ENCODE measurements around the gene CSNK1G3. TPM values are rescaled to one million over a fixed set of nuclear protein-coding genes. Genes with fewer than 3 reads are reported as not detected.
"Not testable (repeated sequence)": the region's sequence is repeated elsewhere in the genome, so short reads cannot be mapped to it uniquely, and the experiment has no call there.

CSNK1G3 gene
- total RNA-seq, 2 donors from 2014 or later: 27.1 to 28.6 TPM

DNA sequence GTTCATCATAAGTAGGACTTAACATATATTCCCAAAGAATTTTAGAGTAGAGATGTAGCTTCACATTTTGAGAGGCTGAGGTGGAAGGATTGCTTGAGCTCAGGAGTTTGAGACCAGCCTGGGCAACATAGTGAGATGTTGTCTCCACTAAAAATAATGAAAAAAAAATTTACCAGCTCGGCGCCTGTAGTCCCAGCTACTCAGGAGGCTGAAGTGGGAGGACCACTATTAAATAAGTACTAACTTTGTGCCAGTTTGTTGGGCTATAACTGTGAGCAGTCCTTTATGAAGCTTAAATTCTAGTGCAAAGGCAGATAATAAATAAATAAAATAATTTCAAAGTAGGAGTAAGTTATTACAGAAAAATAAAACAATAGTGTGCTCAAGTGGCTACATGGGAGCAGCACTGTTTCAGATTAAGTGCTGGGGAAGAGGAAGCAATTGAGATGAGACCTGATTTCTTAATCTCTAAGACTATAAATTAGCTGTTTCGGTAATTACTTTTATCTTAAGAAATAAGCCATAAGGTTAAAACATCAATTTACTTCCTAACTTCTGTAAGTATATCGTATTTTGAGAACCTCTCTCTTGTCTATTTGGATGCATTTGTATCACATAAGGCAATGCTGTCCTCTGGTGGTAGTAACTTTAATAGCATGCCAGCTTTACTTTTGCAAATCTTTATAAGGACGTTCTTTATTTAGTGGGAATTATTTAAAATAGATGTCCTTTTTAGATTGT, 98.9 kb downstream of the CSNK1G3 start:
- DNase-seq (no peak), ATAC-seq (peak; percentile 61 to 64)
- intact Hi-C loops (cut with DNase I): no loop called here

DNA sequence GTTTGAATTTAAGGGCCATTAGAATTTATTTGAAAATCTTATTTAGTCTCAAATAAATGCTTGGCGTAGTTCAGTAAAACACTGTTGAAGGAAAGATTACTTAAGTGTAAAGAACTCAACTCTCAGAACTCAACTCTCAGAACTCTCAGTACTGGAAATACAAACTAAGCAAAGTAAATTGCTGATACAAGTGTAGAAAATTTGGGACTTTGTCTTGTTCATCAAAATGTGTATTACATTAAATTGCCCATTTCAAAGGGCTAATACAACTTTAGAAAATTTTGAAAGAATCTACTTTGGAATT, 99.4 kb downstream of the CSNK1G3 start:
- DNase-seq (no peak), ATAC-seq (no peak)
- intact Hi-C loops (cut with DNase I): no loop called here

DNA sequence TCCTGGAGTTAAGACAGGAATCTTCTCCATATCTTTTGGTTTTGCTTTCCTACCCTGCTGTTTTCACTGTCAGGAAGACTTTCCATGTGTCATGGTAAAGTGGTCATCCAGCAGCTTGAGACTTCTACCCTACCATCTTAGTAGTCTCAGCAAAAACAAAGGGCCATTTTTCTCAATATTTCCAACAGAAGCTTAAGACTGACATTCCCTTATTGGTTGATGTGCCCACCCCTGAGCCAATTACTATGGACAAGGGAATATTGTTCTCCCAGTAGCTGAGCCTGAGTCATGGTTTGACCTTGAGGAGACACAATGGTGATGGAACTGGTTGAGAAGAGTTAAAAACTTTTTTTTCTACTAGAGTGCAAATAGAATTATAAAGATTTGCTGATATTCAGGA, 105.6 kb downstream of the CSNK1G3 start:
- DNase-seq (no peak), ATAC-seq (no peak)
- intact Hi-C loops (cut with DNase I): no loop called here

DNA sequence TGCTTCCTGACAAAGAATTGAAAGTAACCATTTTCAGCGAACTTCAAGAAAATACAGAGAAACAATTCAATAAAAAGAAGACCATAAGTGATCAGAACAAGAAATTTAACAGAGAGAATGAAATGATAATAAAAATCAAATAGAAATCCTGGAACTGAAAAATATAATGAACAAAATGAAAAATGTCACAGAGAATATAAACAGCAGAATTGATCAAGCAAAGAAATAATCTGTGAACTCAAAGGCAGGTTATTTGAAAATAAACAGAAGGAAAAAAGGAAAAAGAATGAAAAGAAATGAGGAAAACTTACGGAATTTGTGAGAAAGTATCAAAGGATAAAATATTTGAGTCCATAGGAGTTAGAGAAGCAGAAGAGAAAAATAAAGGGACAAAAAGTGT, 114.1 kb downstream of the CSNK1G3 start:
- no peak for ATAC-seq
- DNase-seq: no peak
- intact Hi-C loops (cut with DNase I): no loop called here

DNA sequence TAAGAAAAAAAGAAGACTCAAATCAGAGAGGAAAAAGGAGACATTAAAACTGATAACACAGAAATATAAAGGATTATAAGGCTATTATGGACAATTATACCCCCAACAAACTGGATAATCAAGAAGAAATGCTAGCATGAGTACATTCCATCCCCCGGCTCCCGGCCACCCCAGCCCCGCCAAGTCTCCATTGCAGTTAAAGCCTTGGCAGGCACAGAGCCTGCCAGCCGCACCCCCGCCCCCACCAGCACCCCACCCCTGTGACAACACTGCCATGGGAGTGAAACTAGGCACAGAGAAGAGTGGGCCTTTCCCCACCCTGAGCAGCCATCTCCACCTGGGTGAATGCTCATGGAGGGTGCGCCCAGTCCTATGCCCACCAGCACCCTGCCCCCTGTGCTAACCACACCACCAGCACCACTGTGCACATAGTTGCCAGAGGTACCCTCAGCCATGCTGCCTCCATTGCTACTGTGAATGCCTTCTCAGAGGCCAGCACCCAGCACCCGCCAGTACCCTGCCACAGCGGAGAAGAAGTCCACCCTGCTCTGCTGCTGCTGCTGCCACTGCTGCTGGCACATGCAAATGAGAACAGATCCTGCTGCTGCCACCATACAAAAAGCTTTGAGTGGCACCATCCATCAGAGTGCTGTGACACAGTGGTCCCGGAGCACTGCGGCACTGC, 117.0 kb downstream of the CSNK1G3 start:
- ATAC-seq (no peak), DNase-seq (no peak)

DNA sequence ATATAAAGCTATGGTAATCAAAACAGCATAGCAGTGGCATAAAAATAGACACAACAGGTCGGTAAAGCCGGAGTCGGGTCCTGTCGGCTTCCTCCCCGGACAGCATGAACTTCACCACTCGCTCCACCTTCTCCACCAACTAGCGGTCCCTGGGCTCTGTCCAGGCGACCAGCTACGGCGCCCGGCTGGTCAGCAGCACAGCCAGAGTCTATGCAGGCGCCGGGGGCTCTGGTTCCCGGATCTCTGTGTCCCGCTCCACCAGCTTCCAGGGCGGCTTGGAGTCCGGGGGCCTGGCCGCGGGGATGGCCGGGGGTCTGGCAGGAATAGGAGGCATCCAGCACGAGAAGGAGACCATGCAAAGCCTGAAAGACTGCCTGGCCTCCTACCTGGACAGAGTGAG, 124.0 kb downstream of the CSNK1G3 start:
- no peak for ATAC-seq
- no peak for DNase-seq
- intact Hi-C loops (cut with DNase I): no loop called here

More for the DNA sequence above, 117.0 kb downstream of the CSNK1G3 start:
- intact Hi-C loops (cut with DNase I): no loop called here

DNA sequence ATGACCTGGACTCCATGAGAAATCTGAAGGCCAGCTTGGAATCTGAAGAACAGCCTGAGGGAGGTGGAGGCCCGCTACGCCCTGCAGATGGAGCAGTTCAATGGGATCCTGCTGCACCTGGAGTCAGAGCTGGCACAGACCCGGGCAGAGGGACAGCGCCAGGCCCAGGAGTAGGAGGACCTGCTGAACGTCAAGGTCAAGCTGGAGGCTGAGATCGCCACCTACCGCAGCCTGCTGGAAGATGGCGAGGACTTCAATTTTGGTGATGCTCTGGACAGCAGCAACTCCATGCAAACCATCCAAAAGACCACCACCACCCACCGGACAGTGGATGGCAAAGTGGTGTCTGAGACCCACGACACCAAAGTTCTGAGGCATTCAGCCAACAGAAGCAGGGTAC, 125.1 kb downstream of the CSNK1G3 start:
- DNase-seq; intact Hi-C loops (cut with DNase I); ATAC-seq: not testable (repeated sequence)

DNA sequence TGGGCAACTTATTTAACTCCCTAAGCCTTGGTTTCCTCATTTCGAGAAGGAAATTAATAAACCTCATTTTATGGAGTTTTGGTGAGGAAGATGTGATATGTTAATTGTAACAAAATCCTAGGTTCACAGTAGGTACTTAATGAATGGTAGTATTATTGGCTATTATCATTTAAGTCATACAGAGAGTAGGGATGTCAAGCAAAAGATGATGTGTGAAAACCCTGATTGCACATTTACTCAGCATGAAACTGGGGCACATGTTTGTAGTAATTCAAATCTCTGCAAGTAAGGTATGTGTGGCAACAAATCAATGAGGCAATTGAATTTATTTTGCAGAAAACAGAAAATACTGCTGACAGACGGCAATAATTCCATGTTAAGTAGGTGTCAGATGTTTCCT, 127.3 kb downstream of the CSNK1G3 start:
- ATAC-seq (no peak), DNase-seq (no peak)
- intact Hi-C loops (cut with DNase I): no loop called here

DNA sequence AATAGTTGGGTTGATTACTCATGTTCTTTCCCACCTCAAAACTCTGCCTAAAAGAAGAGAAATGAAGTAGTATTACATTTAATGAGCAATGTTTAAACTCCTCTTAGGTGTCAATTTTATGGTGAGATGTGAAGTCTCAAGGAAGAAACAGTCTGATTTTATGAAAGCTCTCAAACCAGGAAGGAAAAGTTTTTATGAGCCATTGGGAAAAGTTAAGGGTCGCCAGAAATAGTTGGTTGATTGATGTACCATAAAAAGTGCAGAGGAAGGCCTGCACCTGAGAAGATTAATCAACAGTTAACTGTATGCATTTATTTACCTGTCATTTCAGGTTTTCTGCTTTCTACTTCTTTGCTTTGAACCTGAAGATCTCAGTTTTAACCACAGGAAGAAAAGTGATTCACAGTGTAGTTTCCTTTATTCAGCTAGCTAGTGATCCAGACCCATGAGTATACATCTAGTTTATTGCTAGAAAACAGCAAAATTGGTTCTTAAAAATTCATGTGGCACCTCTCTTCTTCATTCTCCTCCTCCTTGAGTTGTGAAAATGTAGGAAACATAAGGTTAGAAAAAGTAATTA, 133.1 kb downstream of the CSNK1G3 start:
- intact Hi-C loops (cut with DNase I): no loop called here
- ATAC-seq: no peak

DNA sequence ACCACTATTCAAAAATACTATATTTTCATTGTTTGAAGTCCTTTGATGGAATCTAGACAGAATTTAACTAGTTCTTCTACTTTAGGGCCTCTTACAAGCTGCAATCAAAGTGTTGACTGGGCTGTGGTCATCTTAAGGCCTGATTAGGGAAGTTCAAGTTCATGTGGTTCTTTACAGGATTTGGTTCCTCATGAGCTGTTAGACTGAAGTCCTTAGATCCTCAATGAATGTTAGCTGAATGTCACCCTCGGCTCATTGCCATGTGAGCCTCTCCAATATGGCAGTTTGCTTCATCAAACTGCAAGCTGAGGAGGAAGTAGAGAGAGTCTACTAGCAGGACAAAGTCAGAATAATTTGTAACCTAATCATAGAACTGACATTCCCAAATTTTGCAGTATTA, 135.1 kb downstream of the CSNK1G3 start:
- DNase-seq (no peak), ATAC-seq (no peak)
- intact Hi-C loops (cut with DNase I): no loop called here

More for the DNA sequence above, 133.1 kb downstream of the CSNK1G3 start:
- no peak for DNase-seq

DNA sequence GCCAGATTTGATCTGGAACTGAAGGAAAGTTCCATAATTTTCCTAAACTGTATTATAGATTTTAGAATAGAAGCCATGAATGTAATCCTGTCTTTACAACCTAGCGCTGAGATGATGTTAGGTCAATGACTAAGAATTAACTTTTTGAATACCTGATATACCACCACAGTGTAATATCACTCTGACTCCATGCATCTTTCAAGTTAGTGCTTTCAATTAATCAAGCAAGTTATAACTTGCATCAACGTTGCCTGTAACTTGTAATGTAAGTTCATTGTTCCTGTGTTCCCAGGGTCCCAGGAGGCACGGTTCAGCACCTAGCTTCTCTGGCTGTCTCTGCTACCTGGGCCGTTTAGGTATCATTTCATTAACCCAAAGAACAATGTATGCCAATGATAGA, 139.3 kb downstream of the CSNK1G3 start:
- ATAC-seq: no peak
- no peak for DNase-seq
- intact Hi-C loops (cut with DNase I): no loop called here

DNA sequence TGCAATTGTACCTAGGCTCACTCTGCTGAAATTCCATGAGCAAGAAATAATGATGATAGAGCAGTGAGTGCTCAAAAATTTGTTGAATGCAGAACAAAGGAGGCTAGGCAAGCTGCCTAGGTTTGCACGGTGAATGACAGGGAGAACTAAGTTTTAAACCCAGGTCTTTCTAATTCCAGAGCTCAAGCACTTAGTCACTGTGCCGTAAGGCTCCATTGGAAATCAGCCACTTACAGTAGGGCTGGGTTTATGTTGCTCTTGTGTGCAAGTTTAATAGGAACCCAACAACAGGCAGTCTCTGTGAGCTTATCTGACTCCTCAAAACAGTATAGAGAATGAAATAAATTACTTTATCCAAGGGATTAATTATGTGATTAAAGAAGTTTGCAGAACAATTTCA, 147.0 kb downstream of the CSNK1G3 start:
- intact Hi-C loops (cut with DNase I): no loop called here
- DNase-seq (no peak), ATAC-seq (no peak)

DNA sequence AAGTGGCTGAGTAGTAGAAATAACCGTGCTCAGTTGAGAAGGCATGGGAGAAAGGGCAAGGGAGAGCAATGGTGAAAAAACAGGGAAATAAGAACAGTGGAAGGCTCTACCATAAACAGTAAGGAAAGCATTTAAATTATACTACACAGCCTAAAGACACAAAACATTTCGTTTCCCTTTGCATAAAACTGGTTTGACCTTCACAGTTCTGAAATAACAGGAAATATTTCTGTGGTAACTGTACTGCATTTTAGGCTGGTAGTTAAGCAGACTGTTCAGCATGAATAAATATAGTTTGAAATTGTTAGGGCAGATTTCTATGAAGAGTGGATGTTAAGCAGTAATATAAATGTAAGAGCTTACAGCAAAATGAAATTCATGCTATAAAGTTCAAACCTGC, 147.5 kb downstream of the CSNK1G3 start:
- no peak for DNase-seq
- intact Hi-C loops (cut with DNase I): no loop called here
- no peak for ATAC-seq

DNA sequence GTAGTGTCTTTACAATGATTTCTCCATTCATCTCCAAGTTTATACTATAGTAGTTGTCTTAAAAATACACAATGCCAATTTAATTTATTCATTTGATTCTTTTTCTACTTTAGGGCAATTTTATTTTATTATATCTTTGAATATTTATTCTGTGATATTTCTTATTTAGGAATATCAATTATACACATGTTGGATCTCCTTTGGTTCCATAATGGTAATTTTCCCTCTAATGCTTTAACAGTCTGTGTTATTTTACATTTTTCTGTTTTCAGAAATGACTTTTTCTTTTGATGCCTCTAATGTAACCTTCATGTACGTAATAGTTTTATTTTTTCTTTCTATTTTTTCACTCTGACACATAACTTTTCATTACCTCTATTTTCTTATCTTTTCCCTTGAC, 153.0 kb downstream of the CSNK1G3 start:
- ATAC-seq (no peak), DNase-seq (no peak)
- intact Hi-C loops (cut with DNase I): no loop called here

DNA sequence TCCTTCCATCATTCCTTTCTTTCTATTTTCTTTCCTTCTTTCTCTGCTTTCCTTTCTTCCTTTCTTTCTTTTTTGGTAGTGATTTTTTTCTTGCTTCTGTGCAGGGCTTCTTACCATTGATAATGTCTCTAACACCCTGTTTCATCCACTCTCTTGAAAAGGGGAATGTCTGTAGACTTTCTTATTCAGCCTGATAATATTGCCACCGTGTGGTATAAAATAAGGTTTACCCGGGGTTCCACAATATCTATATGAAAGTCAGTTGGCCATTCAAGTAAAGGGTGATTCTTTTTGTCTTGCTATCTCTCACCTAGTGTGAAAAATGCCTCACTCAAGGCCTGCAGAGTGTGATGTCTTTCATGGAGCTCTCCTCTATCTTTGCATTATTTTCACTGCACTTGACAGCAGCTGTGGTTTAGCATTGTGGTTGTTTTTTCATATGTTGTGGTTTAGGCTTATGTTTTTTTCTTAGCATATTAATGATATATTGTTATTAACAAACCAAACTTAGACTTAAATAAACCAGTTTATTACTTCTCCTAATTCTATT, 153.9 kb downstream of the CSNK1G3 start:
- intact Hi-C loops (cut with DNase I): no loop called here
- ATAC-seq: no peak
- DNase-seq: no peak

Other genes with a start within 250 kb of the CSNK1G3 start
- 10 to 100 TPM; 10.3 to 13.1 TPM for gene CEP120, start 88.8 kb upstream of the CSNK1G3 start, total RNA-seq

Measured in left cardiac atrium (tissue), 4 donors.